ENCODE results near the gene ASTN2. TPM values are rescaled to one million over a fixed set of nuclear protein-coding genes. Genes with fewer than 3 reads are reported as not detected.

Gene ASTN2
- total RNA-seq, 2 donors from 2014 or later = 2.2 to 5.1 TPM

DNA sequence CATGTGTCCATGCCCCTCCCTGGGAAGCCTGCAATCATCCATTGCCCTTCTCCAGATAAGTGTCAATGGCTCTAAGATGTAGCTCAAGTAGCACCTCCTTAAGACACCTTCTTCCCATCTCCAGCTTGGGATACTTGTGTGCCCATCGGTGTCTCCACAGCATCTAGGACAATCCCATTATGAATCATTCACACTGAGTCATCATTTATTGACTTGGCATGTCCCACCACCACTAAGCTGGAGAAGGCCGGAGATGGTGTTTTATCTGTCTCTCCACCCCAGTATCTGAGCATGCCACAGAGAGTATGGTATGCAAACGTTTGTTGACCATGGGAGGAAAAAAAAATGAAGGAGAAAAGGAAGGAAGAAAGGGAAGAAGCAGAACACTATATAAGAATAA, 385.5 kb downstream of the ASTN2 start:
- no peak overlapping the region for H3K4me3 Mint-ChIP-seq
- H3K36me3 Mint-ChIP-seq = no peaks in the 10 kb centered on the region
- no peak overlapping the region for H3K27ac Mint-ChIP-seq
- H3K4me1 Mint-ChIP-seq (ENCODE audit: low read depth in 2 of 2) = no peaks in the 10 kb centered on the region
- no peaks in the 10 kb centered on the region for H3K27me3 Mint-ChIP-seq
- H3K9me3 Mint-ChIP-seq = peaks cover 17% of the 10 kb centered on the region
- DNase-seq (ENCODE audit: low spot score) (no peak), ATAC-seq (no peak)

DNA sequence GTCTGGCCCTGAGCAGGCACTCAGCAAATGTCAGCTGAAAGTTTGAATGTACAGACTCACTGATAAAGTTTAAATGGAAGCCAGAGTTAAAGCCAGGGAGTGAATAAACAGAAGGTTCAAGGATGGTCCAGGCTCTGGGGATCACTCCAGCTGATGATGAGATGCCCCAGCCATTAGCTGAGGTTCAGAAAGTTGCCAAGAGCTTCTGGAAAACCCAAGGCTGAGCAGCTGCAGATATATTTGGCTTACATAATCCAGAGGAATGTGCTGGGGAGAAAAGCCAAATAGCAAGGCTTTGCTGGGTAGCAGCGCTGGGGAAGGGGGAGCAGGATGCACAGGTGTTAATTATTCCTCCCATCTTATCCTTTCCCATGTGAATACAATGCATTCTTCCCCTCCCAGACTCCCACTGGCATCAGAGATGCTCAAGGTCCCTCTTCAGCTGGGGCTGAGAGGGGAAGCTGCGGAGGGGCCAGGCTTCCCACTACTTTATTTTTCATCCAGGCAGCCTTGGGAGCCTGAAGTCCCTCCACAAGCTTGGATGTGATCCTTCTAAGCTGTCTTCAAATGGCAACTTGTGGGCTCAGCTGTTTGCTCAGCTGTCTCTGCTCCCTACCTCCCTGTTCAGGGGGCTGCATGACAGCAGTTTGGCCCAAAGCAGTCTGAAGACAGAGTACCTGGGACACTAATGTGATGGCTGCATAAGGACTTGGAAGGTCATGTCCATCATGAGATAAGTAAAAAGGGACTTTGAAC, 386.6 kb downstream of the ASTN2 start:
- Mint-ChIP-seq H3K27ac (no peak overlapping the region), H3K4me3 (no peak overlapping the region), H3K4me1 (ENCODE audit: low read depth in 2 of 2) (no peaks in the 10 kb centered on the region), H3K36me3 (no peaks in the 10 kb centered on the region), H3K27me3 (no peaks in the 10 kb centered on the region), H3K9me3 (peaks cover 15% of the 10 kb centered on the region)
- DNase-seq (ENCODE audit: low spot score) = no peak
- ATAC-seq = no peak

DNA sequence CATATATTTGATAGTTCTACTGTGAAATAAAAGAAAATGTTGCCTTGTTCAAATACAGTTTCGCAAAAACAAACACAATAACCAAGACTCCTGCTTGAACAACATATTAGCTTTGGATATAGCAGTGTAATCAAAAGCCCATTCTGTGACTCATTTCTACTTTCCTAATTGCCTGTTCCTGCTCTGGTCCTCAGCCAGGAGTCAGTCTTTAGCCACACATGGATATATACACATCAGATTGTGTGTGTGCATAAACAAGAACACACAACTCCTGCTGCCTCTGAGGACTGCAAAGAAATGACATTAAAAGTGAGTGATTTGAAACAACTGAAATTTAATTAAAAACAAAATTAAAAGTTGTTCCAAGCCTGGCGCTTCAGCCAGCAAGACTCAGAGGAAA, 393.0 kb downstream of the ASTN2 start:
- no peak for DNase-seq (ENCODE audit: low spot score)
- Mint-ChIP-seq H3K4me3 (no peak overlapping the region), H3K4me1 (ENCODE audit: low read depth in 2 of 2) (no peaks in the 10 kb centered on the region), H3K27ac (no peak overlapping the region), H3K36me3 (no peaks in the 10 kb centered on the region), H3K9me3 (peaks cover 14% of the 10 kb centered on the region), H3K27me3 (no peaks in the 10 kb centered on the region)
- ATAC-seq = no peak

DNA sequence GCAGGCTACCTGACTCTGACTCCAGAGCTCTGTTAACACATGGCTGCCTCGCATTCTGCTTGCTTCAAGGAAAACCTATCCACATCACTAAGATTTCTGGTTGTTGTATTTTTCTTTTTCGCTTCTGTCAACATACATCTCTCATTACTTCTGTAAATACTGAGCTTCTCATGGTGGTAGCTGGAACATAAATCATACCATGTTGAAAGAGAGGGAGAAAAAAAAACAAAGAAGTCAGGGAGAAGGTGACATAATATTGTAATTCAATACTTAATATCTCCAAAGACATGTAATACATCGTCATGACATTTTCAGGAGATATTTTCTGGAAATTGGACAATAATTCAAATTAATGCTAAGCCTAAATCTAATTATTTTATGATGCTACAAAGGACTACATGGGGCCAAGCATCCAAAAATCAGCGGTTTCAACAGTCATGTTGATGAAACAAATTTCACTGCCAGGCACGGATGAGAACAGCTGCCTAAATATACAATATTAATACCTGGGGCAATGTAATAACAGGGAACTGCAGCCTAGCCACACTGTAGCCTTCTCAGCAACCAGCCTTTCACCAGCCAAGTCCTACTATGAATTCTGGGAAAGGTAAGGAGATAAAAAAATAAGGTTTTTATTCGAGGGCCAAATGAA, 395.8 kb downstream of the ASTN2 start:
- DNase-seq (ENCODE audit: low spot score) (no peak), ATAC-seq (no peak)
- no peak overlapping the region for H3K27ac Mint-ChIP-seq
- no peaks in the 10 kb centered on the region for H3K36me3 Mint-ChIP-seq
- no peaks in the 10 kb centered on the region for H3K4me1 Mint-ChIP-seq (ENCODE audit: low read depth in 2 of 2)
- peaks cover 16% of the 10 kb centered on the region for H3K9me3 Mint-ChIP-seq
- no peaks in the 10 kb centered on the region for H3K27me3 Mint-ChIP-seq
- H3K4me3 Mint-ChIP-seq = no peak overlapping the region

DNA sequence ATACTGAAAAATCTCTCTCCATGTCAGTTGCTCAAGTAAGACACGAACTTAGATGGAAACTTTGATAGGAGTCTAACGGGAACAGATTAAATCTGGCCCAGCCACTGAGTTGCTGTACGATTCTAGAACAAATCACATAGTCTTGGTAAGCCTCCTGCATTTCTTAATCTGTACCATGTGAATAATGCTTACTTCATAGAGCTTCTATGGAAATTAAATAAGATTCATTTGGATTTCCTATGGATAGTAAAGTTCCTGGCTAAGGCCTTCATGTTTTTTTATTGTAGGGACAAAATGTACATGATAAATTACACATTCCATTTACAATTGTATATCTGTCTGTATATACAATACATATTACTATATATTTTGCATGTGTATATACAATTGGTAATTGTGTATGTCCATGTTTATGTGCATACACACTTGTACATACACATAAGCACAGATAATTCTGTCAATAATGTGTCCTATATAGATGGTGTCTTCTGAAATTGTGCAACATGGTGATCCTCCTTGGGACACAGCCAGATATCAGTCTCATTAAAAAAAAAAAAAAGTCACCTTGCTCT, 397.4 kb downstream of the ASTN2 start:
- ATAC-seq (no peak), DNase-seq (ENCODE audit: low spot score) (no peak)
- H3K27ac Mint-ChIP-seq = no peak overlapping the region
- H3K9me3 Mint-ChIP-seq = peaks cover 12% of the 10 kb centered on the region
- H3K27me3 Mint-ChIP-seq = no peaks in the 10 kb centered on the region
- no peaks in the 10 kb centered on the region for H3K36me3 Mint-ChIP-seq
- no peak overlapping the region for H3K4me3 Mint-ChIP-seq
- H3K4me1 Mint-ChIP-seq (ENCODE audit: low read depth in 2 of 2) = no peaks in the 10 kb centered on the region

DNA sequence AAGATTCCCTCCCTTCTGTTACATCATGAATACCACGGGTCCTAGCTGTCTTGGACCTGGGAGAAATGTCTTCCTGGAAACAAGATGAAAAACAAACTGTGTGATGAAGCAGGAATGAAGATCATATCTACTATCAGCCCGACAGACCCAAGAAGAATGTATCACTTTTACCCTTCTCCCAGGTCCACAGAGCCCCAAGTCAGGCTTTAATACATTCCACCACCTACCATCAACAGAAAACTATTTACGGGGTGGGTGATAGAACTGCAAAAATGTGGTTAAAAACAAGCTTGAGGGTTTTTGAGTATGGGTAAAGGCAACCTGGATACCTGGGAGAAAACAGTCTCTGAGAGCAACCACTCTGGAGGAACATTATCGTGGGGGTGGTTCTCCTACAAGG, 400.8 kb downstream of the ASTN2 start:
- no peaks in the 10 kb centered on the region for H3K4me1 Mint-ChIP-seq (ENCODE audit: low read depth in 2 of 2)
- ATAC-seq (no peak), DNase-seq (ENCODE audit: low spot score) (no peak)
- no peak overlapping the region for H3K4me3 Mint-ChIP-seq
- H3K27ac Mint-ChIP-seq = no peak overlapping the region
- no peaks in the 10 kb centered on the region for H3K36me3 Mint-ChIP-seq
- H3K27me3 Mint-ChIP-seq = no peaks in the 10 kb centered on the region
- peaks cover 6% of the 10 kb centered on the region for H3K9me3 Mint-ChIP-seq

DNA sequence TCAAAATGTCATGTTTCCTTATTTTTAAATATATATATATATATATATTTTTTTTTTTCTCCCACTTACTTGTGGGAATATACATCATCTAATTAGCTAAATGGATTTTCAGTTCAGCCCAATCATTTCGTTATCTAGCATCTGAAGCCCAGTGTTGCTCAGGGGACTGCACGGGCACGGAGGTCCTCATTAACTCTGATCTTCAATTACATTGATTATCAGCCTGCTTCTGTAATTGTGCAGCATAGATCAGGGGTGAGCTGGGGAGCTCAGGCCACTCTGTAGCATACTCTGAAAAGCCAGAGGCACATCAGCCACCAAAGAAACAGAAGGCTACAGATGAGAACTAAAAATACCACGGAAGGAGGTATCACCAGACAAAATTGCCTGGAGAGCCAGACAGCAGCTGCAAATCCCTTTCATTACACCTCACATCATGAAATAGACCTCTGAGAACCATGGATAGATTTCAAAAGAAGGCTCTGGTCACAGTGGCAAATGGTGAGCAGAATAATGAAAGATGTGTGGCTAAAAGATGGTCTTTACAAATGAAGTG, 401.3 kb downstream of the ASTN2 start:
- H3K4me1 Mint-ChIP-seq (ENCODE audit: low read depth in 2 of 2) = no peaks in the 10 kb centered on the region
- H3K27me3 Mint-ChIP-seq = no peaks in the 10 kb centered on the region
- ATAC-seq (no peak), DNase-seq (ENCODE audit: low spot score) (no peak)
- H3K4me3 Mint-ChIP-seq = no peak overlapping the region
- H3K36me3 Mint-ChIP-seq = no peaks in the 10 kb centered on the region
- H3K9me3 Mint-ChIP-seq = peaks cover 6% of the 10 kb centered on the region
- H3K27ac Mint-ChIP-seq = no peak overlapping the region

DNA sequence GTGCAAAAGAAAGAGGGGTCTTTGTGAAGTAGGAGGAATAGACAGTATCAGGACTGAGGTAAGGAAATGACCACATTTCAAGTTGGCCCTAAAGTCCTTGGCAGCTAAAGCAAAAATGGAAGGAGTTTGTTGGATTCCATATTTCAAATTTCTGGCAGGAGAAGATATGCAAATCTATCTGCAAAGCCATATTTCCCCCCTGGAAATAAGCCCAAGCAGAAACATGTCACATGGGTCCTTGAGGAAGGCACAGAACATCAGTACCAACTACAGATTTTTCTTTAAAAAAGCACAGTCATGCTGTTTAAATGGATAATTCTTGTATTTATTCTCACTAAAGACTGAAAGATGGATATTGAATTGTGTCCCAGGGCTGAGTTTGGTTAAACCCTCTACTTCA, 404.8 kb downstream of the ASTN2 start:
- no peak for DNase-seq (ENCODE audit: low spot score)
- Mint-ChIP-seq H3K27ac (no peak overlapping the region), H3K36me3 (no peaks in the 10 kb centered on the region), H3K4me3 (no peak overlapping the region), H3K4me1 (ENCODE audit: low read depth in 2 of 2) (no peaks in the 10 kb centered on the region), H3K27me3 (no peaks in the 10 kb centered on the region), H3K9me3 (peaks cover 10% of the 10 kb centered on the region)
- no peak for ATAC-seq

DNA sequence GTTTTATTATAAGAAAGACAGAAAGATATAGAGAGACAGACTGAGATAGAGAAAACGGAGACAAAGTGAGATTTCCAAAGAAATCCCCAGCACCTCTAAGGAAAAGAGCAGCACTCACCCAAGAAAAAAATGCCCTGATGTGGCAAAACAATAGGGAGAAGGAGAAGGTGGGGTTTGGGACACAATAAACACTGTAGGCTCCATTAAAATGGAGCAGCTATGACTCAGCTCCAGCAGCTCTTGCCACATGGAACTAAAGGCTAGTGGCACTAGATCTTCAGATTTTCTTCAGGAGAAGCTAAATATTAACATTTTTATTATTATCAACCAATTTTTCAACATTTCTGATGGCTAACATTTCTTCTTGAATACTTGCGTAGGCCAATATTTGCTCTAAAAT, 406.0 kb downstream of the ASTN2 start:
- no peak for DNase-seq (ENCODE audit: low spot score)
- ATAC-seq = no peak
- Mint-ChIP-seq H3K36me3 (no peaks in the 10 kb centered on the region), H3K4me3 (no peak overlapping the region), H3K27me3 (no peaks in the 10 kb centered on the region), H3K27ac (no peak overlapping the region), H3K9me3 (peaks cover 9% of the 10 kb centered on the region), H3K4me1 (ENCODE audit: low read depth in 2 of 2) (no peaks in the 10 kb centered on the region)

DNA sequence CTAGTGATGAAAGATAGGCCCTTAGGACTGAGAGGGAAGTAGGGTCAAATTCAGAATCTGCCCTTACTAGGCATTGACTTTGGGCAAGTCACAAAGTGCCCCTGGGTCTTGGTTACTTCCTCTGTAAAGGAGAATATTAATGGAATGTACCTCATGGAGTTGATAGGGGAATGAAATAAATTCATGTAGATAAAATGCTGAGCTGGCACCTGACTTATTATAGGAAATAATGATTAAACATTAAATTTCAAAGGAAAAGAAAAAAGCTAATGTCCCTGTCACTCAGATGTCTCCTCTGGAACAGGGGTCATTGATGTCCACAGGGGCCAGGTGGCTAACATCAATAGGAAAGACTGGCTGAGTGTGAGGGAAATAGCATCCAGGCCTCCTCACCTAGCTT, 406.4 kb downstream of the ASTN2 start:
- ATAC-seq (no peak), DNase-seq (ENCODE audit: low spot score) (no peak)
- Mint-ChIP-seq H3K27me3 (no peaks in the 10 kb centered on the region), H3K36me3 (no peaks in the 10 kb centered on the region), H3K27ac (no peak overlapping the region), H3K4me3 (no peak overlapping the region), H3K4me1 (ENCODE audit: low read depth in 2 of 2) (no peaks in the 10 kb centered on the region), H3K9me3 (peaks cover 9% of the 10 kb centered on the region)

DNA sequence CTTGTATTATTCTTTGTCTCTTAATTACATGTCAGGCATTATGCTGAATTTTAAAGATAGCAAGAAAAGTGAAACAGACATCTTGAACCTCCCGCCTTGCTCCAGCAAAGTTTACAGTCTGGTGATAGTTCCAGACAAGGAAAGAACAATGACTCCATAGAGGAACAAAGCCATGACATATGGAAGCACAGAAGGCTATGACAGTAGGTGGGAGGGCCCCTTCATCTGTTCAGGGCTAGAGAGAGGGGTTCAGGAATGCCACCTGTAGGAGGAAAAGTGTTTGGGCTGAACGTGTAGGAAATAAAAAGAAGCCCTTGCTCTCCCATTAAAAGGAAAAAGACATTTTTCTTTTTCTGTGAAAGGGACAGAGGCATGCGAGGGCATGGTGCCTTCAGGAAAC, 412.2 kb downstream of the ASTN2 start:
- DNase-seq (ENCODE audit: low spot score) = no peak
- peaks cover 18% of the 10 kb centered on the region for H3K9me3 Mint-ChIP-seq

DNA sequence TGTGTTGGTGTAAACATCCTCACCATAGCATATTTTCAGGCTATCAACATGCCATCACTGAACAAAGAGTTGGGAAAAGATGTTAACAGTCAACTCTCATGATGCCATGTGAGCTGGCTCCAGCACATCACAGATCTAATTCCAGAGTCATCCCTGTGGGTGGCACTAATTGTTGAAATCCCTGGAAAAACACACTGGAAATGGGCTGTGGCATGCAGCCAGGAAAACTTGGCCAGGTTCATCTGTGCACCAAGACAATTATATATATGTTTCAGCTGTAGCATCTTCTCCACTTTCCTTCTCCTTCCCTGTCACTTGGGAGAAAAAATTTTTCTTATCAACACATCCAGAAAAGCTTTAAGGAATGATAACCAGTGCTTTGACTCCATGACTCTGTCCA, 414.0 kb downstream of the ASTN2 start:
- no peak overlapping the region for H3K4me3 Mint-ChIP-seq
- DNase-seq (ENCODE audit: low spot score) = no peak
- no peaks in the 10 kb centered on the region for H3K27me3 Mint-ChIP-seq
- peaks cover 12% of the 10 kb centered on the region for H3K9me3 Mint-ChIP-seq
- H3K27ac Mint-ChIP-seq = no peak overlapping the region
- H3K4me1 Mint-ChIP-seq (ENCODE audit: low read depth in 2 of 2) = no peaks in the 10 kb centered on the region
- no peaks in the 10 kb centered on the region for H3K36me3 Mint-ChIP-seq
- no peak for ATAC-seq

More for the DNA sequence above, 412.2 kb downstream of the ASTN2 start:
- no peak for ATAC-seq
- Mint-ChIP-seq H3K4me1 (ENCODE audit: low read depth in 2 of 2) (no peaks in the 10 kb centered on the region), H3K27me3 (no peaks in the 10 kb centered on the region), H3K27ac (no peak overlapping the region), H3K36me3 (no peaks in the 10 kb centered on the region), H3K4me3 (no peak overlapping the region)

DNA sequence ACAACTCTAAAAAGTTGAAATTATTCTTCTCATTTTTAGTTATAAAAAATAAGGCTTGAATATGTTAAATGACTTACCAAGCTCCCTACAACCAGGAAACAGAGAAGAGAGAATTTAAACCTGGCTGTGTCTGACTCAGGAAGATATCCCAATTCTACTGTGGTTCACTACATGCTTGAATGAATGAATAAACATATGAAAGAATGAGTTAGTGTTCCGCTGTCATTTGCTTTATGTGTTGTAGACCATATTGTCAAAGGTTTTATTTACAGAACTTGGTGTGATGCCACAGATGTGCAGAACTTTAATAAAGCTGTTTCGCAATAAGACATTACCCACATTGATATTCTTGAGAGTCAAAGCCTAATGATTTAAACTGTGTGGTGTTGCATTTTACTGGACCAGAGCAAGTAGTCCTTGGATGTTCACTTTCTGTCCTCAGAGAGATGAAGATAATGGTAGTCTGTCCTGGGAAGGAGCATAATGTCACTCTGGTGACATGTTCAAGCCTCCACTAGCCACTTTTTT, 414.6 kb downstream of the ASTN2 start:
- no peak overlapping the region for H3K4me3 Mint-ChIP-seq
- no peaks in the 10 kb centered on the region for H3K36me3 Mint-ChIP-seq
- H3K27ac Mint-ChIP-seq = no peak overlapping the region
- no peak for DNase-seq (ENCODE audit: low spot score)
- H3K27me3 Mint-ChIP-seq = no peaks in the 10 kb centered on the region
- H3K4me1 Mint-ChIP-seq (ENCODE audit: low read depth in 2 of 2) = no peaks in the 10 kb centered on the region
- no peak for ATAC-seq
- H3K9me3 Mint-ChIP-seq = peaks cover 12% of the 10 kb centered on the region

DNA sequence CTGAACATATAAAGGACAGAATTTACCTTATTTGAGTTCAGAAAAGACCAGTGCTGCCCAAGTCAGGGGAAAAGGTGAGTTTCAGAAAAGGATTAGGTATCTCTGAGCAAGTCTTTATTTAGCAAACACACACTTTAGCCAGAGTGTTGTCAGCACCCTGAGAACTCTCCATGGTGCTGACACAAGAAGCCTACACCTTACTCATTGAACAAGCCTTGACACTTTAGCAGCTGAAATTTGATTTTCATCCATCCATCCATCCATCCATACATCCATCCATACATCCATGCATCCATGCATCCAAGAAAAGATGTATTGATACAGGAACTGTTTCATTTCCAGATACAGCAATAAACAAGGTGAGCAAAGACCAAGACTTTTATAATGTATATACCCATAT, 416.6 kb downstream of the ASTN2 start:
- Mint-ChIP-seq H3K4me3 (no peak overlapping the region), H3K27ac (no peak overlapping the region), H3K4me1 (ENCODE audit: low read depth in 2 of 2) (no peaks in the 10 kb centered on the region), H3K36me3 (no peaks in the 10 kb centered on the region), H3K27me3 (no peaks in the 10 kb centered on the region), H3K9me3 (peaks cover 8% of the 10 kb centered on the region)
- DNase-seq (ENCODE audit: low spot score) (no peak), ATAC-seq (no peak)
